HG02642 (cell line): ENCODE results near the gene PKDCC.
A peak's percentile ranks its signal among the peaks of the same experiment; 100 is the strongest.

Experiments used
- ATAC-seq: cut with Tn5 transposase; IDR thresholded peaks from one replicate; pipeline ENCODE4 v1.9.1; 2021; ENCODE audit warnings: mild to moderate bottlenecking; ENCODE audit not compliant: unreplicated experiment, poor library complexity

The PKDCC gene

DNA sequence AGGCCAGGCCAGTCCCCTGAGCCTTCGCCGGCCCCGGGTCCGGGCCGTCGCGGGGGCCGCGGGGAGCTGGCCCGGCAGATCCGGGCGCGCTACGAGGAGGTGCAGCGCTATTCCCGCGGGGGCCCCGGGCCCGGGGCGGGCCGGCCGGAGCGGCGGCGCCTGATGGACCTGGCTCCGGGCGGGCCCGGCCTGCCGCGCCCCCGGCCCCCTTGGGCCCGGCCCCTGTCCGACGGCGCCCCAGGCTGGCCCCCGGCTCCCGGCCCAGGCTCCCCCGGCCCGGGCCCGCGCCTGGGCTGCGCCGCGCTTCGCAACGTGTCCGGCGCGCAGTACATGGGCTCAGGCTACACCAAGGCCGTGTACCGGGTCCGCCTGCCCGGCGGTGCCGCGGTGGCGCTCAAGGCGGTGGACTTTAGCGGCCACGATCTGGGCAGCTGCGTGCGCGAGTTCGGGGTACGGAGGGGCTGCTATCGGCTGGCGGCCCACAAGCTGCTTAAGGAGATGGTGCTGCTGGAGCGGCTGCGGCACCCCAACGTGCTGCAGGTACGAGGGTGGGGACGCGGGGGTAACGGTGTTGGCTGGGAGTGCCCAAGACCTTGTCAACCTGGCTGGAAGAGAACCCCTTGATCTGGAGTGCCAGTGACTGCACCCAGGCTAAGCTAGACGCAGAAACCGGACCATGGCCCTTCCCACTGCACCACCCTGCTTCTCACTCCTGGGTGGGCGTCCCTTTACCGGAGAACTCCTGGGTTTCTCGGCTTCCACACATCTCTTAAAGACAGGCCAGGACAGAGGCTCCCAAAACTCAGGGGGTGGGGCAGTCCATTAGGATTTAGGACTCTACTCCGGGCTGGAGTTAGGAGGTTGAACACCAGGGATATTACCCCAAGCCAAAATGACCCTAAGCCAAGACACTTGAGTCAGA is 739 bp downstream of the PKDCC start:
- peak; percentile 12 for ATAC-seq

DNA sequence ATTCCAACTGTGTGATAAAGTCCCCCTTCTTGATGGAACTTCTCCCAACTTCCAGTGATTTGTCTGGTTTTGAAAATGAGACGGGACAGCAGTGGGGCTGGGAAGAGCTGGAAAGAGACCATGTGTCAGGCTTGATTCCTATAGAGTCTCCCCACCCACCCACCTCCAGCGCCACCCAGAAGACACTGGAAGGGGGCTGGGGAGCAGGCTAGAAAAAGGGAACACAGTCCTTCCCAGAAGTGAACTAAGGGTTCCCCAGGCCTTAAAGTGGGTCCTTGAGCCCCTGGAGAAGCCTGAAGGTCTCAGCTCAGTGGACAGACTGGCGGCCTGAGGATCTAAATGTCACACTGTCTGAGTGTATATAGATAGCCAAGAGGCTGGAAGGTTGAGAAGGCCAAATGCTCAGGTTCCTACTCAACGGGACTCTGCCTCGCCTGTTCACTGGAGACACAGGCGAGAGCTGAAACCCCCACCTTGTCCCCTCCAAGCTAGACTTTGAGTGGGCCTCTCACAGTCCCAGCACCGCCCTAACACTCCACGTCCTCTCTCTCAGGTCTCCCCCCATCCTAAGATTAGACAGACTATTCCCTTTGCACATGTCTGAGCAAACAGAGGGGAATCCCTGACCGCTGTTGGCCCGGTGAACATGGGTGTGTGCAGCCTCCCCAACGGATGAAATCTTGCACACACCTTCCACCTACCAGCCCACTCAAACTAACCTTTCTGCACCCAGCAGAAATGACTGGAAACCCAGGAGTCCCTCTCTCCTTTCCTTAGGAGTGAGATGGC is 1.6 kb downstream of the PKDCC start:
- ATAC-seq, result no peak

GRCh38 chr2:42050010-42050702 is 2.3 kb downstream of the PKDCC start:
- ATAC-seq, result no peak

- no peak for ATAC-seq
Observed at GRCh38 chr2:42050703-42051542, 3.1 kb downstream of the PKDCC start.

- ATAC-seq, result no peak
Observed at GRCh38 chr2:42051543-42052235, 3.9 kb downstream of the PKDCC start.

DNA sequence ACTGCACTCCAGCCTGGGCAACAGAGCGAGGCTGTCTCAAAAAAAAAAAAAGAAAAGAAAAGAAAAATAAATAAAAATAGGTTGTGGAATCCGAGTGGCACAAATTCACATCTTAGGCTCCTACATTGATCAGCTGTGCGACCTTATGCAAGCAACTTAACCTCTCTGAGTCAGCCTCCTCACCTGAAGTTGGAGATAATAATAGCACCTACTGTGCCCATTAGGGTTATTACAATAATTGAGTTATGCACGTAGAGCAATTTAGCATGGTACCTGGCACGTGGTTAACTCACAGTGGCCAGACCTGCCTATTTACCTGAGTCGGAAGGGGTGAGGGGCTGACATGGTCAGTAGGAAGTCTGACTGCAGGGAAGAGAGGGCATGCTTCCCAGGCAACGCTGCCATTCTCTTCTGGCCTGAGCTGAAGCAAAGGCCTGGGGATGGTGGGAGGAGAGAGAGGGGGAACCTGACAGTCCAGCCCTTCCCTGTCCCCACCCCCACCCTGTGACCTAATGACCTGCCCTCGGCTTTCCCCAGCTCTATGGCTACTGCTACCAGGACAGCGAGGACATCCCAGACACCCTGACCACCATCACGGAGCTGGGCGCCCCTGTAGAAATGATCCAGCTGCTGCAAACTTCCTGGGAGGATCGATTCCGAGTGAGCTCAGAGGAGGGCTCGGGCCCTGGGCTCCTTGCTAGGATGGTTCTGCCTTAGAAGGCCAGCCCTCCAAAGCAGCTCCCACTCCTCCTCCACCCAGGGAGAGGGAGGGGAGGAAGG is 5.1 kb downstream of the PKDCC start:
- ATAC-seq, result no peak

- ATAC-seq, result no peak
Observed at GRCh38 chr2:42053482-42053790, 5.6 kb downstream of the PKDCC start.

GRCh38 chr2:42053791-42054701 is 6.2 kb downstream of the PKDCC start:
- no peak for ATAC-seq

DNA sequence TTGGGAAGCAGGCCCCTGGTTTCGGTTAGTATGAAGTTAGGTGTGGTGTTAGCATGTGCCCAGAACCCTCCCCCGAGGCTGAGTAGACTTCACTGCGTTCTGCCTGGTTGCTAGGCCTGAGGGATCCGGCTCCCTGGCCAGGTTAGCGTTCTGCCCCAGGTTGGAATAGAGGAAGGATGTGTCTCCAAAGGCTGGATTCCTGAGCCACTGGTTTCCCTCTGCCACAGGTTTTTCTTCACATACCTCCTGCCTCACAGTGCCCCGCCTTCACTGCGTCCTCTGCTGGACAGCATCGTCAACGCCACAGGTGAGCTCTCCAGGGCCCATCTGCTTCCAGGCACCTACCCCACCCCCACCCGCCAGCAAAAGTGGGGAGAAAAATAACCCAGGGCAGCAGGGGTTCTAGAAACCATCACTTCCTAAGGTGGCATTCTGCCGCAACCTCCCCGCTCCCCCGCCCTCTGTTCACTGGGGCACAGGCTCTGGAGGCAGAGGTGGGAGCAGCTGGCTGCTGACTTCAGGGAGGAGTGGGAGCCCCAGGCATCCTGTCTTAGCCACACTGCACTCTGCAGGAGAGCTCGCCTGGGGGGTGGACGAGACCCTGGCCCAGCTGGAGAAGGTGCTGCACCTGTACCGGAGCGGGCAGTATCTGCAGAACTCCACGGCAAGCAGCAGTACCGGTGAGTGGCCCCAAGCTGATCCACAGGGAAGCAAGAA is 7.1 kb downstream of the PKDCC start:
- no peak for ATAC-seq

GRCh38 chr2:42055573-42056514 is 8.0 kb downstream of the PKDCC start:
- ATAC-seq, result no peak

DNA sequence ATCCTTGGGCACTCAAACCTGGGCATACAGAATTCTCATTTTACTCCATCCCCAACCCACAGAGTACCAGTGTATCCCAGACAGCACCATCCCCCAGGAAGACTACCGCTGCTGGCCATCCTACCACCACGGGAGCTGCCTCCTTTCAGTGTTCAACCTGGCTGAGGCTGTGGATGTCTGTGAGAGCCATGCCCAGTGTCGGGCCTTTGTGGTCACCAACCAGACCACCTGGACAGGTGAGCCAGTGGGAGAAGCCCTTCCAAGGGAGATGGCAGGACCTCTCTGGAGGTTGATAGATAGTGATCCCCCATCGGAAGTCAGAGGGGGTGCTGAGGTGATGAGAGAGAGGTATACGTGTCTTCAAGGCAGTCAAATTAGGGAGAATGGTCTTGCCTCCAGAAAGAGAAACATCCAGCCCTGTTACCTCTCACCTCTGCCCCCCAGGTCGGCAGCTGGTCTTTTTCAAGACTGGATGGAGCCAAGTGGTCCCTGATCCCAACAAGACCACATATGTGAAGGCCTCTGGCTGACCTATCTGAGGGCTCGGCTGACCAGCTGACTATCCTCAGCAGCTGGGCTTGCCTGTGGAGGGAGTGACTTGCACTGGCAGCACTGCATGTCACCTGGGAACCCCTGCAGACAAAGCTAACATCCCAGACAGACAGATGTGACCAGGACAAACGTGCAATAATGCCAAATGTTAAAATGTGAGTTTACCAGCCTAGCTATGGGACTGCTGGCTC is 9.5 kb downstream of the PKDCC start:
- no peak for ATAC-seq

GRCh38 chr2:42057902-42058450 is 10.2 kb downstream of the PKDCC start:
- no peak for ATAC-seq

DNA sequence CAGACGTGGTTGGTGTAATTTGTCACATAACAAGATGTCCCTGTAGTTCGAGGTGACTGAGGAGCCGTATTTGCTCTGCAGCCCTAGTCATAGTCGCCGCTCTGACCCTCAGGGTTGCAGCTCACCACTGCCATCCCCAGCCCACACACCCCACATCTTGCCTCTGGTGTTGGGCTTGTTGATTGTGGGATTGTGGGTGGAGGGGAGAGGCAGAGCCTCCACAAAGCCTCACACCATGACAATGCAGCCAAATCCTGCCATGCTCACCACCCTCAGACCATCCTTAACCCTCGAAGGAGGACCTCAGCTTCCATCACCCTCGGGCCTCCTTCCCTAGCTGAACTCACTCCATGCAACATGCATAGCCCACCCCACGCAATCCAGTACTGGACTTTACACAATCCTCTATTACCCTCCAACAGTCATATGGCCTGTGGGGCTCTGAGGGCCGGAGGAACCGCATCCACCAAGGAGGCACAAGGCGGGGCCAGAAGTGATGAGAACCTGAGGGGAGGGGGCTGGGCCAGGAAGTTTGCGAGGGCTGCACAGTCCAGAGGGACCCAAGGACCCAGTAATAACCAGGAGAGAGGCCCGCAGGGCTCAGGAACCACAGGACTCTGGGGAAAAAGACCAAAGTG is 11.6 kb downstream of the PKDCC start:
- ATAC-seq, result no peak

DNA sequence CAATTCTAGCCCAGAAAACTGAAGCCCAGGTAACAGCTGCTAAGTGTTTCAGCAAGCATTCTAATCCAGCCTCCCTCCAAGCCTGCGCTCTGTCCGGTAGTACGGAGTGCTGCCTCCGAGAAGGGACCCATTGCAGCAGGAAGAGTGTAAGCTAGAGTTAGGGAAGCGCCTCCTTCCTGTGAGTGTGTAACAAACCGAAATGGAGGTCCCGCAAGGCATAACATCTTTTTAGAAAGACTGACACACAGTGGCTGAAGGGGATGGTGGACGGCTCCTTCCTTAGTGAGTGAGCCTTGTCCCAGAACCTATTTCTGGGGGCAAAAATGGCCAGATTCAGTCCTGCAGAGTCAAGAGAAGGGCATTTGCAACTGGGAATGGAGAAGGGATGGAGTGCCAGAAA is 12.2 kb downstream of the PKDCC start:
- ATAC-seq, result no peak
